Diencephalon (tissue), 1 donor: ENCODE measurements around the gene TMSB15A. TPM values are rescaled to one million over a fixed set of nuclear protein-coding genes. Genes with fewer than 3 reads are reported as not detected.

Experiments
- total RNA-seq: library from RNA; depleted of rRNA; stranded (reverse); fragments of >200 nt; gene quantifications from one replicate; pipeline ENCODE4 v1.2.3, GENCODE V29; 2014

The TMSB15A gene
- 97.8 TPM for total RNA-seq

GRCh38 chrX:102515975-102516941, at the start of gene TMSB15A:
Gene TMSB15A (minus strand): TSS chrX:102516739.

GRCh38 chrX:102471762-102472220, 44.7 kb downstream of the TMSB15A start, which contains the start of gene TCP11X2:
Gene TCP11X2 (minus strand): TSS chrX:102471812.

Other genes with a start within 250 kb of the TMSB15A start
- gene NXF2B, start 76.7 kb downstream of the TMSB15A start, total RNA-seq, result 0.23 TPM
- 1.8 TPM for gene TCP11X2, start 44.9 kb downstream of the TMSB15A start, total RNA-seq
- gene ARMCX5, start 82.8 kb upstream of the TMSB15A start, total RNA-seq, result 38.1 TPM
- gene GPRASP1, start 134.7 kb upstream of the TMSB15A start, total RNA-seq, result 65.3 TPM
- 125 TPM for gene GPRASP2, start 195.7 kb upstream of the TMSB15A start, total RNA-seq
- 67.8 TPM for gene GPRASP3, start 204.0 kb upstream of the TMSB15A start, total RNA-seq